ENCODE data around the gene BCL11B.

Gene BCL11B

GRCh38 chr14:99267381-99267780 lies 4.6 kb downstream of the BCL11B start:
- no peak for DNase-seq

- no peak for DNase-seq
These were observed 5.5 kb downstream of the BCL11B start for GRCh38 chr14:99266181-99267178.

GRCh38 chr14:99265571-99265970 lies 6.4 kb downstream of the BCL11B start:
- no peak for DNase-seq

- DNase-seq: no peak
These were observed 7.1 kb downstream of the BCL11B start for GRCh38 chr14:99264691-99265450.

- DNase-seq: no peak
These were observed 8.2 kb downstream of the BCL11B start for GRCh38 chr14:99263564-99264330.

GRCh38 chr14:99262977-99263448 lies 9.0 kb downstream of the BCL11B start:
- no peak for DNase-seq

- no peak for DNase-seq
These were observed 9.8 kb downstream of the BCL11B start for GRCh38 chr14:99261912-99262787.

GRCh38 chr14:99260587-99261551 lies 11.1 kb downstream of the BCL11B start:
- no peak for DNase-seq

- DNase-seq: no peak
These were observed 11.9 kb downstream of the BCL11B start for GRCh38 chr14:99260116-99260515.

- no peak for DNase-seq
These were observed 12.9 kb downstream of the BCL11B start for GRCh38 chr14:99258876-99259726.

- no peak for DNase-seq
These were observed 13.6 kb downstream of the BCL11B start for GRCh38 chr14:99258341-99258861.

- DNase-seq: no peak
These were observed 14.2 kb downstream of the BCL11B start for GRCh38 chr14:99257673-99258221.

GRCh38 chr14:99257122-99257672 lies 14.8 kb downstream of the BCL11B start:
- no peak for DNase-seq

GRCh38 chr14:99256483-99256874 lies 15.5 kb downstream of the BCL11B start:
- DNase-seq: no peak

- no peak for DNase-seq
These were observed 16.1 kb downstream of the BCL11B start for GRCh38 chr14:99255621-99256482.

GRCh38 chr14:99254328-99255009 lies 17.5 kb downstream of the BCL11B start:
- DNase-seq: no peak

- DNase-seq: no peak
These were observed 18.1 kb downstream of the BCL11B start for GRCh38 chr14:99253890-99254289.
